Parathyroid adenoma (tissue), 2 donors: ENCODE results near the gene TAMALIN.

ENCODE experiments used
- H2AFZ ChIP-seq: fragments of 300-600 bp; sonication (generic); one replicate; pipeline ENCODE4 v1.7.0; 2017; ENCODE audit warnings: antibody characterized with exemption, mild to moderate bottlenecking
- H3K27ac ChIP-seq: fragments of 300-600 bp; sonication (generic); one replicate; pipeline ENCODE4 v1.7.0; 2017
- H3K27me3 ChIP-seq: fragments of 300-600 bp; sonication (generic); one replicate; pipeline ENCODE4 v1.7.0; 2017; ENCODE audit warnings: low read length; ENCODE audit not compliant: control insufficient read depth, insufficient read depth
- H3K36me3 ChIP-seq: fragments of 300-600 bp; sonication (generic); one replicate; pipeline ENCODE4 v1.7.0; 2017; ENCODE audit warnings: low read length; ENCODE audit not compliant: control insufficient read depth, insufficient read depth
- H3K4me1 ChIP-seq: fragments of 300-600 bp; sonication (generic); one replicate; pipeline ENCODE4 v1.7.0; 2017; ENCODE audit warnings: control low read depth
- H3K4me2 ChIP-seq: fragments of 300-600 bp; sonication (generic); one replicate; pipeline ENCODE4 v1.7.0; 2017; ENCODE audit warnings: low read length
- H3K4me3 ChIP-seq: fragments of 300-600 bp; sonication (generic); one replicate; pipeline ENCODE4 v1.7.0; 2017; ENCODE audit warnings: low read depth, low read length
- H3K79me2 ChIP-seq: fragments of 300-600 bp; sonication (generic); one replicate; pipeline ENCODE4 v1.7.0; 2017; ENCODE audit warnings: control low read depth
- H3K9ac ChIP-seq: fragments of 300-600 bp; sonication (generic); one replicate; pipeline ENCODE4 v1.7.0; 2017; ENCODE audit warnings: mild to moderate bottlenecking
- H3K9me3 ChIP-seq: fragments of 300-600 bp; sonication (generic); one replicate; pipeline ENCODE4 v1.7.0; 2017; ENCODE audit warnings: low read length; ENCODE audit not compliant: control insufficient read depth
- TF ChIP-seq, protein P1 (sequence below): fragments of 300-600 bp; sonication (generic); IDR thresholded peaks from one replicate; pipeline ENCODE4 v1.7.0; 2017; ENCODE audit warnings: antibody characterized with exemption, mild to moderate bottlenecking
- donor health status: primary hyperparathyroidism.

Gene TAMALIN

DNA sequence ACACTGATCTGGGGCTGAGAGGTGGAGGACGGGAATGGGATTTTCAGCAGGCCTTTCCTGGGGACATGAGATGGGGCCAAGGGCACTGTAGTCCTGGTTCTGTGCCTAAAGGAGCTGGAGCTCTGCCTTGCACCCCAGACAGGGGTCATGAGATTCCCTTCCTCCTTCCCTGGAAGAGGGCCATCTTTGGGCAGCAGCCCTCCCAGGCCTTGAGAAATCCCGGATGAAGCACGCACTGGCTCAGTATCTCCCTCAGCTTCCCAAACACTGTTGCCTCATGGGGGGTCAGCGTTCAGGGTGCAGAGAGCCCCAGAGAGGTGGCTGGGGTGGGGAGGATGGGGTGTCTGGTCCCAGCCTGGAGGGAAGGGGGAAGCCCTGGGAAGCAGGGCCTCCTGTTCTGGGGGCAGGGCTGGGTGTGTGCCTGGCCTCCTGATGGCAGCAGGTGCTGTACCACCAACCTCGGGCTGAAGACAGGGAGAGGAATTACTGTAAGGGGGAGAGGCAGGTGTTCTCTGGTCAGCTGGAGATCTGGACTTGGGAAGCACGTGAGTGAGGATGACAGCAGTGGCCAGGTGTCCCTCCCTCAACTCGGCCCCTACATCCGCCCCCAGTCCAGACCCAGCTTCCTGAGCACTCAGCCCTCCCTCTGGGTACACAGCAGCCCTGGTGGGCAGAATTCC lies 36.1 kb downstream of the TAMALIN start:
- Histone ChIP-seq H3K9ac (no peak overlapping the region), H3K4me1 (peaks cover 7% of the 10 kb centered on the region), H3K4me3 (no peak overlapping the region), H3K27ac (peak overlapping the region; percentile 70), H3K4me2 (no peak overlapping the region), H3K9me3 (no peaks in the 10 kb centered on the region), H3K27me3 (no peaks in the 10 kb centered on the region), H3K36me3 (no peaks in the 10 kb centered on the region), H3K79me2 (peaks cover 6% of the 10 kb centered on the region), H2AFZ (no peak overlapping the region)
- TF ChIP-seq, protein P1, sequence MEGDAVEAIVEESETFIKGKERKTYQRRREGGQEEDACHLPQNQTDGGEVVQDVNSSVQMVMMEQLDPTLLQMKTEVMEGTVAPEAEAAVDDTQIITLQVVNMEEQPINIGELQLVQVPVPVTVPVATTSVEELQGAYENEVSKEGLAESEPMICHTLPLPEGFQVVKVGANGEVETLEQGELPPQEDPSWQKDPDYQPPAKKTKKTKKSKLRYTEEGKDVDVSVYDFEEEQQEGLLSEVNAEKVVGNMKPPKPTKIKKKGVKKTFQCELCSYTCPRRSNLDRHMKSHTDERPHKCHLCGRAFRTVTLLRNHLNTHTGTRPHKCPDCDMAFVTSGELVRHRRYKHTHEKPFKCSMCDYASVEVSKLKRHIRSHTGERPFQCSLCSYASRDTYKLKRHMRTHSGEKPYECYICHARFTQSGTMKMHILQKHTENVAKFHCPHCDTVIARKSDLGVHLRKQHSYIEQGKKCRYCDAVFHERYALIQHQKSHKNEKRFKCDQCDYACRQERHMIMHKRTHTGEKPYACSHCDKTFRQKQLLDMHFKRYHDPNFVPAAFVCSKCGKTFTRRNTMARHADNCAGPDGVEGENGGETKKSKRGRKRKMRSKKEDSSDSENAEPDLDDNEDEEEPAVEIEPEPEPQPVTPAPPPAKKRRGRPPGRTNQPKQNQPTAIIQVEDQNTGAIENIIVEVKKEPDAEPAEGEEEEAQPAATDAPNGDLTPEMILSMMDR, result no peak

DNA sequence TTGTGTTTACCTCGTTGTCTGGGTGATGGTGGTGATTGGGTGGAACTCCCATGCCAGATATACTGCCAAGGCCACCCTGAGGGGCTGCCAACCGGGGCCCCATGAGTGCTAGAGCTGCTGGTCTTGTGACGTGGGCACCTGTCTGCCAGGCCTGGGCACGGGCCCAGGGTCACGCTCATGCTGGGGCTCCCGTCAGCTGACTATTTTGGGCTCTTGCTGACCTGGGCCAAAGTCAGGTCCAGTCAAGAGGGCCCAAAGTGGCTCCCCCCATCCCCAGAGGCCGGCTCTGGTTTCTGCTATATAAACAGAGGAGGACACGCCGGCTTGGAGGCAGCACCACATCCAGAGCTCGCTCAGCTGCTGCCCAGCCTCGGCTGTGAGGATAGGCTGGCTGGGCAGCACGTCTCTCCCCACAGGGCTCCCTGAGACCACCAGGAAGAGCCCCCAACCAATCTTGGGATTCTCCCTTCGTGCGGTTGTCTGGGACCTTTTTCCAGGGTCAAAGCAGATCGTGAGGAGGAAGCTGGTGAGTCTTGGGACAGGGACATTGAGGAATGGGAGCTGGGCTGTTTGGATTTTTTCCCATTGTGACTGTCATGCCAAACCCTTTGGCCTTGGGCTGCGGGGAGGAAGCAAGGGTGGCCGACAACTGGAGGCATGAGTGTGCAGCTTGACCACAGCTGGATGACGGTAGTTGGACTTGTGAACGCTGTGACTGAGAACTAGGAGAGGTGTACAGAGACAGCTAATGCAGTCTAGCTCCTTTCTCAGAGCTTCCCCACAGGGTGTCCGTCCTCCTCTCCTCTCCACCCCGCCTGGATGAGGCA lies 36.9 kb downstream of the TAMALIN start:
- Histone ChIP-seq H3K4me1 (peaks cover 2% of the 10 kb centered on the region), H3K9me3 (no peaks in the 10 kb centered on the region), H3K27me3 (no peaks in the 10 kb centered on the region), H3K36me3 (no peaks in the 10 kb centered on the region), H3K4me3 (no peak overlapping the region), H3K79me2 (peaks cover 4% of the 10 kb centered on the region), H3K27ac (peak overlapping the region; percentile 70), H3K9ac (no peak overlapping the region), H2AFZ (no peak overlapping the region), H3K4me2 (peak overlapping the region; percentile 2)
- TF ChIP-seq, protein P1, result no peak

DNA sequence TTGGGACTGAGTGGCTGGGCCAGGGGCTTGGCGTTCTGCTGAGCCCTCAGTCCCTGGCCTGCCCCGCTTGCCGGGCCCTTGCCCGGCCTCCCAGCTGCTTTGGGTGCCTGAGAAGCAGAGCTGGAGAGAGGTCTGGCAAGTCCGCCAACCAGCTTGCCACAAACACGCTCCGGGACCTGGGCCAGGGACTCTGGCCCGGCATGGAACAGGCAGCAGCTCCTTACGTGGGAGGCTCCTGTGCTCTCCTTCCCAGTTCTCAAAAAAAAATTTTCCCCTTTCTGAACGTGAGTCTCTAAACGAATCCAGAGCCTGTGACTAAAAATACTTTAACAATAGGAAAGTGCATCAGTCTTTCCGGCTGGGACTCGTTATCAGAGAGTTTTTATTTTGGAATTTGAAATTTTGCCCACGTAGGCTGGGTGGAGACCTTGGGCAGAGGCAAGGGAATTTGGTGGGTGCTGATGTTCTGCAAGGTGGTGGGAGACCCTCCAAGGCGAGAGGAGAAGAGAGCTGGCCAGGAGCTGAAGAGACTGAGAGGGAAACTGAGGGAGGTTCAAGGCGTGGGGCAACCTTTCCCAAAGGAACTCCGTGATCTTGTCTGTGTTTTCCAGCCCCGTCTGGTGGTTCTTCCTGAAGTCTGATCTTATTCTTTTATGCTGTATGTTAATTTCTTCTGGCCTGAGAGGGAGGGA lies 37.7 kb downstream of the TAMALIN start:
- Histone ChIP-seq H3K4me2 (peak overlapping the region; percentile 2), H3K27ac (peak overlapping the region; percentile 70), H3K79me2 (peaks cover 4% of the 10 kb centered on the region), H3K9ac (no peak overlapping the region), H3K9me3 (no peaks in the 10 kb centered on the region), H3K4me3 (no peak overlapping the region), H2AFZ (no peak overlapping the region), H3K4me1 (peaks cover 2% of the 10 kb centered on the region), H3K27me3 (no peaks in the 10 kb centered on the region), H3K36me3 (no peaks in the 10 kb centered on the region)
- TF ChIP-seq, protein P1, result no peak

DNA sequence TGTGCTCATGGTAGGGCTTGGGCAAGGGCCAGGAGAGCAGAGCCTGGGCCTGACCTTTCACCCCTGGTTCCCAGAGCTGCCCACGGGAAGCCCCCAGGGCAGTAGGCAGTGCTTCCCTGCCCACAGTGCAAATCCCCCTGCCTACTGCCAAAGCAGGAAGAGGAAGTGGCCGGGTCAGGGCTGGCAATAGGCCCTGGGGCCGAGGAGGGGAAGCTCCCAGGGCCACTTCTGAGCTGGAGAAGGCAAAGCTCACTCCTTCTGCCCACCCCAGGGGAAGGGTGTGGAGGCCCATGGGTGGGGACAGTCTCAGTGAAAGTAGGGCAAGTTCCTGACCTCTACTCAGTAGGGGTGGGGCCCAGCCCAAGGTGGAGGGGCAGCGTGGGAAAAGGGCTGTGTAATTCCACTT lies 39.1 kb downstream of the TAMALIN start:
- TF ChIP-seq, protein P1, result no peak
- no peaks in the 10 kb centered on the region for H3K36me3 ChIP-seq
- no peaks in the 10 kb centered on the region for H3K27me3 ChIP-seq
- H3K4me3 ChIP-seq, result no peak overlapping the region
- no peak overlapping the region for H3K4me2 ChIP-seq
- H3K9ac ChIP-seq, result no peak overlapping the region
- no peak overlapping the region for H2AFZ ChIP-seq
- peaks cover 9% of the 10 kb centered on the region for H3K4me1 ChIP-seq
- H3K27ac ChIP-seq, result peak overlapping the region; percentile 70
- peaks cover 4% of the 10 kb centered on the region for H3K79me2 ChIP-seq
- H3K9me3 ChIP-seq, result no peaks in the 10 kb centered on the region
